Ovary (tissue), 9 donors: ENCODE results near the gene CCNJL. TPM values are rescaled to one million over a fixed set of nuclear protein-coding genes. Genes with fewer than 3 reads are reported as not detected.

Experiments
- DNase-seq, 5 donors: peaks; one replicate each; pipeline ENCODE4 v3.0.0-alpha.2; 2019 to 2020
- H3K27ac ChIP-seq, 2 donors: fragments of 200-600 bp; one replicate each; pipeline versions ENCODE4 v1.5.1 to v1.8.0; 2019 to 2022
- H3K27me3 ChIP-seq: fragments of 200-600 bp; one replicate; pipeline ENCODE4 v1.8.0; 2022
- H3K36me3 ChIP-seq: fragments of 200-600 bp; sonication (generic); one replicate; pipeline ENCODE4 v1.5.1; 2019
- H3K4me1 ChIP-seq: one replicate; pipeline ENCODE4 v1.8.1; 2013; ENCODE audit warnings: mild to moderate bottlenecking, moderate library complexity; ENCODE audit not compliant: insufficient read depth
- H3K4me3 ChIP-seq: fragments of 200-600 bp; sonication (generic); one replicate; pipeline ENCODE4 v1.5.1; 2017
- H3K9me3 ChIP-seq, 2 donors: fragments of 200-600 bp in 1 of 2; sonication (generic) in 1 of 2; one replicate each; pipeline versions ENCODE4 v1.5.1 to v1.8.1; 2013 to 2019; ENCODE audit warnings: mild to moderate bottlenecking in 1 of 2, moderate library complexity in 1 of 2
- CTCF ChIP-seq, 3 donors: fragments of 450-650 bp in 2 of 3; fragments of 200-600 bp in 1 of 3; IDR thresholded peaks; one replicate each; pipeline versions ENCODE4 v1.5.1 to v1.8.0; 2016 to 2022; ENCODE audit warnings: antibody characterized with exemption in 3 of 3, mild to moderate bottlenecking in 1 of 3
- EP300 ChIP-seq: sonication (generic); formaldehyde crosslinking; IDR thresholded peaks from one replicate; pipeline ENCODE4 v1.6.1; 2017; ENCODE audit warnings: antibody characterized with exemption
- POLR2A ChIP-seq: fragments of 450-650 bp; IDR thresholded peaks from one replicate; pipeline ENCODE4 v1.6.1; 2017; ENCODE audit warnings: antibody characterized with exemption, mild to moderate bottlenecking, moderate library complexity
- WGBS, 3 donors: extraction: QIAGEN DNeasy Blood & Tissue Kit in 1 of 3; methylation state at CpG; one replicate each; pipeline versions ENCODE4 v1.1.5 to v1.1.7; 2013 to 2017; 5-methylcytosine and 5-hydroxymethylcytosine counted together
- intact Hi-C, 4 donors: fragments of 100-400 bp; cut with DNase I; formaldehyde crosslinking; loops; one replicate each; pipeline versions ENCODE4 v1.11.0 to v1.15.1; 2022 to 2023
- polyA plus RNA-seq, 2 donors: library from polyadenylated mRNA; stranded (reverse); fragments of 200-250 nt in 1 of 2; fragments of 350-450 nt in 1 of 2; fragmentation: Illumina TruSeq in 1 of 2; extraction: RNeasy Lipid Tissue Mini Kit (QIAGEN cat#74804) in 1 of 2; gene quantifications; one replicate each; pipeline ENCODE4 v1.2.3, GENCODE V29; 2013 to 2014
- small RNA-seq: library from RNA; depleted of rRNA; stranded (forward); fragments of <200 nt; gene quantifications from one replicate; pipeline ENCODE3, GENCODE V24; 2016
- total RNA-seq, 7 donors: library from RNA; depleted of rRNA in 2 of 7; stranded (reverse); fragments of >200 nt in 2 of 7; fragmentation: NEBNext Ultra II Directional in 3 of 7; extraction: Animal tissue kit (Norgen Biotek cat#: 25700) in 3 of 7; gene quantifications; one replicate each; pipeline versions ENCODE4 v1.1.0 to v1.2.4, GENCODE V29; 2016 to 2023
- donor health status: DM: no; HTN: no; CAD: no; lungs with moderate emphysema.
- donor health status: DM: no; HTN: no; CAD: no.
- donor health status: Bipolar disorder and iron deficiency.
- donor health status: DM: yes; HTN: yes; CAD: no.
- donor health status: DM: no; HTN: no; CAD: no.
- donor health status: DM: yes; HTN: yes; CAD: no.

Gene CCNJL
- total and polyA plus RNA-seq, 9 donors: 3.4 to 11.8 (median 6.3) TPM

- Histone ChIP-seq H3K36me3 (no peaks in the 10 kb centered on the region), H3K4me3 (no peak overlapping the region), H3K9me3 (no peaks in the 10 kb centered on the region), H3K27ac (no peak overlapping the region), H3K4me1 (no peaks in the 10 kb centered on the region), H3K27me3 (no peaks in the 10 kb centered on the region)
- DNase-seq: no peak
- intact Hi-C loops: loop anchor here in 1 of 4 donors (10.0 kb wide), 1 partner anchor 182 kb away; no protein-coding TSS in a partner anchor
- no peak for TF ChIP-seq CTCF (IDR thresholded peaks at IDR 0.05)
- no peak for TF ChIP-seq POLR2A
- TF ChIP-seq EP300: no peak
- WGBS, 3 donors: 76 to 84% (median 80%) methylated on average over 2 of the region's 2 CpGs
These were observed 105.3 kb downstream of the CCNJL start for GRCh38 chr5:160207061-160207460.

Small RNAs within 50 kb of the gene (small RNA-seq; reads per million reads assigned to genes)
- gene AC112191.3: not detected

Other genes with a start within 250 kb of the CCNJL start
- gene PWWP2A, start 193.1 kb downstream of the CCNJL start, total RNA-seq: 10 to 100 TPM; 23.2 to 48.5 (median 27.9) TPM
- gene PWWP2A, start 193.1 kb downstream of the CCNJL start, polyA plus RNA-seq: 10 to 100 TPM in 1 of 2 donors, 1 to 10 TPM in 1; 7.6 to 20.5 TPM
- gene FABP6, start 83.1 kb downstream of the CCNJL start, total RNA-seq: 10 to 100 TPM in 1 of 7 donors, under 1 TPM in 2, not detected in 4; 0.83 to 10.6 (median 1.00) TPM
- gene FABP6, start 83.1 kb downstream of the CCNJL start, polyA plus RNA-seq: 1 to 10 TPM in 1 of 2 donors, not detected in 1; 4.5 TPM
- gene C1QTNF2, start 58.1 kb upstream of the CCNJL start, total RNA-seq: 1 to 10 TPM in 2 of 7 donors, under 1 TPM in 4, not detected in 1; 0.25 to 3.7 (median 0.64) TPM
- gene C1QTNF2, start 58.1 kb upstream of the CCNJL start, polyA plus RNA-seq: 1 to 10 TPM; 1.7 to 2.6 TPM
- gene FAM200C, start 87.5 kb upstream of the CCNJL start, total RNA-seq: 10 to 100 TPM in 4 of 7 donors, 1 to 10 TPM in 3; 4.8 to 14.3 (median 10.1) TPM
- gene FAM200C, start 87.5 kb upstream of the CCNJL start, polyA plus RNA-seq: 1 to 10 TPM; 5.4 to 7.9 TPM
- 10 to 100 TPM; 25.8 to 53.7 (median 32.8) TPM for gene SLU7, start 106.5 kb upstream of the CCNJL start, total RNA-seq
- 10 to 100 TPM; 26.9 to 30.9 TPM for gene SLU7, start 106.5 kb upstream of the CCNJL start, polyA plus RNA-seq
- gene PTTG1, start 109.3 kb upstream of the CCNJL start, total RNA-seq: 10 to 100 TPM in 1 of 7 donors, 1 to 10 TPM in 3, under 1 TPM in 2, not detected in 1; 0.77 to 12.9 (median 2.7) TPM
- 10 to 100 TPM in 1 of 2 donors, 1 to 10 TPM in 1; 4.0 to 10.2 TPM for gene PTTG1, start 109.3 kb upstream of the CCNJL start, polyA plus RNA-seq